Activated CD4-positive, alpha-beta memory T cell treated with anti-CD3 and anti-CD28 coated beads, Interleukin-2, amount 10 ng/mL, durations not matched to agents 7 days and 5 days (primary cell): ENCODE data around the gene IER5L. TPM values are rescaled to one million over a fixed set of nuclear protein-coding genes. Genes with fewer than 3 reads are reported as not detected.

Source experiments
- CTCF ChIA-PET: fragments of 350-600 bp; sonication (Branson Sonifier 250); formaldehyde crosslinking; loops from one replicate; lab custom pipeline; 2021; ENCODE audit warnings: antibody characterized with exemption, inconsistent platforms; lab: Charles Lee
- POLR2A ChIA-PET: fragments of 350-600 bp; sonication (Branson Sonifier 250); formaldehyde crosslinking; loops from one replicate; lab custom pipeline; 2021; ENCODE audit warnings: antibody characterized with exemption; lab: Charles Lee
- DNase-seq: peaks from one replicate; pipeline ENCODE4 v3.0.0-alpha.2; 2020
- H3K27ac Mint-ChIP-seq: one replicate; pipeline ENCODE4 v1.8.0; 2021; ENCODE audit warnings: mild to moderate bottlenecking, mixed read lengths
- H3K27me3 Mint-ChIP-seq: one replicate; pipeline ENCODE4 v1.8.0; 2021; ENCODE audit warnings: mixed read lengths
- H3K36me3 Mint-ChIP-seq: one replicate; pipeline ENCODE4 v1.8.0; 2021; ENCODE audit warnings: low read depth, mixed read lengths
- H3K4me1 Mint-ChIP-seq: one replicate; pipeline ENCODE4 v1.8.0; 2021; ENCODE audit warnings: mixed read lengths
- H3K4me3 Mint-ChIP-seq: one replicate; pipeline ENCODE4 v1.8.0; 2021; ENCODE audit warnings: mild to moderate bottlenecking, mixed read lengths
- H3K9me3 Mint-ChIP-seq: one replicate; pipeline ENCODE4 v1.8.0; 2021; ENCODE audit warnings: mixed read lengths
- total RNA-seq, 2 experiments: library from RNA; stranded (reverse); gene quantifications; one replicate each; pipeline ENCODE4 v1.2.3, GENCODE V29; 2021

The IER5L gene
- 1 to 10 TPM; 2.4 to 3.0 TPM for total RNA-seq

DNA sequence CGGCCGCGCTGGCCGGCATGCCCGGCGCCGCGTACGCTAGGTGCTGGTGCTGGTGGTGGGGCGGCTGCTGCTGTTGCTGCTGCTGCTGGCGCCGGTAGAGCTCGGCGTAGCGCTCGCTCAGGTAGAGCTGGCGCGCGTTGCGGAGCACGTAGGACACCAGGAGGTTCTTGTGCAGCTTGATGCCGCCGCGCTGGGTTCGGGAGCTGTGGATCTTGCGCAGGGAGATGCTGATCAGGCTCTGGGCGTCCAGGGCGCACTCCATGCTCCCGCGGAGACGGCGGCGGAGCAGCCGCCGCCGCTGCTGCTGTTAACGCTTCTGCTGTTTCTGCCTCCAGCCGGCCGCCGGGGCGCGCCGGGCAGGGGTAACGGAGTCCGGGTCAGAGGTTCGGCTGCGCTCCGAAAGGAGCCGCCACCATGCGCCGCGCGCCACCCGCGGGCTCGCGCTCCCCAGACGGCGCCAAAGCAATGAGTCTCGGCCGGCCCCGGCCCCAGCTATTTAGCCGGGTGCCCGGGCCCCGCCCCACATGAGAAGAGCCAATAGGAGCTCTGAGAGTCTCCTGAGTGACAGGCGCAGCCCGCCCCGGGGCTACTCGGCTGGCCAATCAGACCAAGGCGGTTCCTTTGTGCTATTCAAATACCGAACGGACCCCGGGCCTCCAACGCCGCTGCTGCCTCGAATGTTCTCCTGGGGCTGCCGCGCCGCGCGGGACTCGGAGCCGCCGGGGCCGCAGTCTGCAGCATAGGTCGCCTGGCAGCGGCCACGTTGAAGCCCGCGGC, at the start of gene IER5L:
TSS of gene IER5L (minus strand) at position 471 of the 777 bp plus-strand sequence. CDS start at position 262, 209 bp downstream.
- POLR2A ChIA-PET: interaction anchor here (0.6 to 2.1 kb wide), 21 partner anchors 9 to 319 kb away, joined by 3 to 18 read pairs (median 3); no protein-coding TSS in a partner anchor

DNA sequence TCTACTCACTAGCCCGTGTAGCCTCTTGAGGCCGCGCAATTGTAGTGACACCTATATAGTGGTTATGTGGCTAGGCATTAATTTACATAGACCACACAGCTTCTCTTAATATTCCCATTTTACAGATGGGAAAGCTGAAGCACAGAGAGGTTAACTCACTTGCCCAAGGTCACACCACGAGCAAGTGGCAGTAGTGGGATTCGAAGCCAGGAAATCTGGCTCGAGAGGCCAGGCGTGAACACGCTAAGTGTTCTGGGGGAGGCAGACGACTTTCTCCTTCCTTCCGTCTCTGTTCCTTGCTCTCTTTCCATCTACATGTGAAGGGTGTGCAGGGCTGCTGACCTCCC, 49.8 kb upstream of the IER5L start:
- no peak overlapping the region for H3K4me3 Mint-ChIP-seq
- ChIA-PET POLR2A (interaction anchor here (0.9 to 1.0 kb wide), 2 partner anchors 8 to 10 kb away, joined by 3 to 4 read pairs; no protein-coding TSS in a partner anchor), CTCF (interaction anchor here (1.0 kb wide), 1 partner anchor 53 kb away, joined by 3 read pairs; no protein-coding TSS in a partner anchor)
- H3K27me3 Mint-ChIP-seq: no peaks in the 10 kb centered on the region
- no peaks in the 10 kb centered on the region for H3K9me3 Mint-ChIP-seq
- H3K4me1 Mint-ChIP-seq: peaks cover 27% of the 10 kb centered on the region
- H3K36me3 Mint-ChIP-seq: no peaks in the 10 kb centered on the region
- no peak for DNase-seq
- no peak overlapping the region for H3K27ac Mint-ChIP-seq

More for the DNA sequence above, at the start of gene IER5L:
- Mint-ChIP-seq H3K27me3 (peaks cover 19% of the 10 kb centered on the region), H3K36me3 (no peaks in the 10 kb centered on the region), H3K4me3 (peak within 1 kb of the TSS; percentile 84), H3K4me1 (peaks cover 15% of the 10 kb centered on the region), H3K9me3 (no peaks in the 10 kb centered on the region), H3K27ac (peak within 1 kb of the TSS; percentile 45)
- DNase-seq: peak; percentile 94
- CTCF ChIA-PET: interaction anchor here (0.5 to 5.4 kb wide), 19 partner anchors 9 to 560 kb away, joined by 3 to 74 read pairs (median 3); partner anchors contain the start of gene NTMT1

DNA sequence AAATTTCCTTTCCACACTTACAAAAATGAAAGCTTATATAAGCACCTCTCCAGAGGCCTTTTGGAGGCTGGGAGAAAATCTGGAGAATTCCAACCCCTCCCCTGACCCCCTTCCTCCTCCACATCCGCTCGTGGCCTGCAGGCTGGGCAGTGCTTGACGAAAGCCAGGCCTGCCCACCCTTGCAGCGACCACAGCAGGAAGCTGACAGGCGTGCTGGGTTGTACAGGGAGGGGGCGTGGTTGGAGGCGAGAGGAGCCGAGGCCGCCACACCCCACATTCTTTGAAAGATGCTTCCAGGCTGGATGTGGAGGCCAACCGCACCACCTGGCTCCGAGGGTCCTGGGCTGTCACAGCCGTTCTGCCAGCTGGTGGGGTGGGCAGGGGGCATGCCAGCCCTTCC, 47.8 kb upstream of the IER5L start:
- CTCF ChIA-PET: no interaction called here
- no peaks in the 10 kb centered on the region for H3K9me3 Mint-ChIP-seq
- no peaks in the 10 kb centered on the region for H3K36me3 Mint-ChIP-seq
- POLR2A ChIA-PET: interaction anchor here (0.6 to 1.4 kb wide), 3 partner anchors 10 to 235 kb away, joined by 3 to 5 read pairs (median 4); no protein-coding TSS in a partner anchor
- peaks cover 42% of the 10 kb centered on the region for H3K4me1 Mint-ChIP-seq
- no peak overlapping the region for H3K4me3 Mint-ChIP-seq
- H3K27me3 Mint-ChIP-seq: no peaks in the 10 kb centered on the region
- peak; percentile 74 for DNase-seq
- H3K27ac Mint-ChIP-seq: peak overlapping the region; percentile 58

DNA sequence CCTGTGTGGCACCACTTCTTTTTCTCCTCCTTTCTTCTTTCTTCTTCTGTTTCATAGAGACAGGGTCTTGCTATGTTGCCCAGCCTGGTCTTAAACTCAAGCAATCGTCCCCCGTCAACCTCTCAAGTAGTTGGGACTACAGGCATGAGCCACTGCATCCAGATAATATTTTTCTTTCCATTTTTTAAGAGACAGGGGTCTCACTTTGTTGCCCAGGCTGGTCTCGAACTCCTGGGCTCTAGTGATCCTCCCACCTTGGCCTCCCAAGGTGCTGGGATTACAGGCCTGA, 47.4 kb upstream of the IER5L start:
- peaks cover 45% of the 10 kb centered on the region for H3K4me1 Mint-ChIP-seq
- H3K4me3 Mint-ChIP-seq: no peak overlapping the region
- H3K36me3 Mint-ChIP-seq: no peaks in the 10 kb centered on the region
- H3K27me3 Mint-ChIP-seq: no peaks in the 10 kb centered on the region
- peak overlapping the region; percentile 58 for H3K27ac Mint-ChIP-seq
- CTCF ChIA-PET: no interaction called here
- POLR2A ChIA-PET: interaction anchor here (0.6 to 1.4 kb wide), 3 partner anchors 10 to 235 kb away, joined by 3 to 5 read pairs (median 4); no protein-coding TSS in a partner anchor
- no peak for DNase-seq
- no peaks in the 10 kb centered on the region for H3K9me3 Mint-ChIP-seq

DNA sequence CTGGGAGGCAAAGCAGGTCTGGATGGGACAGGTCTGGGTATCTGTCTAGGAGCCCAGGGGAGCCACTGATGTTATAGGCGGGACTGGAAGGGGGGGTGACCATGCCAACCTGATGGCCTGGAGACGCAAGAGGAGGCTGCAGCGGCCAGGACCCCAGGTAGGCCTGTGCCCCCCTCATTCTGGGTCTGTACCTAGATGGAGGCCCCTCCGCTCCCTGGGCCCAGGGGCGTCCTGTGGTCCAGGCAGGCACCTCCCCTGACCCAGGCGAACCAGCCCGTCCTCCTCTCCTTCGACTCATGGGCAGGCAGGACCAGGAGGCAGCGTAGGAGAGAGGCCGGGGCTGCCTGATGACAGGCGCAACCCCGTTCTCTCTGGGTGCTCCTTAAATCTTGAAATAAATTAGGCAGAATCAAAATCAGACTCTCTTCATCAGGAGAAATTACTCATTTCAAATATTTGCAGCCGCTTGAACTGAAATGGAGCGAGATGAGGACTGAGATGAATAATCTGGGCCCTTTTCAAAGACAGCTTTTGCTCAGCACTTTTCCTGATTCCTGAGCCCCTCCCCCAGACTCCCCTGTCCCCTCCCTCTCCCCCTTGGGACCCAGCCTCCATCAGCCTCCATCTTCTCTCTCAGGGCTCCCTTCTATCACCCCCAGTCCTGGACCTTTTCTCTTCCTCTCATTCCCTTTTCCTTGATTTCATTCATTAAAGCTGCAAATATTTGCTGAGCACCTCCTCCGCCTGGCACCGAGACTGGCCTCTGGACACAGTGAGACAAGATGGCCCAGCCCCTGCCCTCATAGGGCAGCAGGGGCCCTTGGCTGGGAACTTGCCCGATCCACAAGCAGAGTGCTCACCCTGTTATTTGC, 46.8 kb upstream of the IER5L start:
- Mint-ChIP-seq H3K36me3 (no peaks in the 10 kb centered on the region), H3K27me3 (peaks cover 1% of the 10 kb centered on the region), H3K9me3 (no peaks in the 10 kb centered on the region), H3K4me3 (no peak overlapping the region), H3K4me1 (peaks cover 47% of the 10 kb centered on the region), H3K27ac (peak overlapping the region; percentile 58)
- ChIA-PET POLR2A (interaction anchor here (0.6 to 1.4 kb wide), 3 partner anchors 11 to 236 kb away, joined by 3 to 5 read pairs (median 4); no protein-coding TSS in a partner anchor), CTCF (interaction anchor here (0.6 kb wide), 1 partner anchor 82 kb away, joined by 3 read pairs; no protein-coding TSS in a partner anchor)
- DNase-seq: no peak

DNA sequence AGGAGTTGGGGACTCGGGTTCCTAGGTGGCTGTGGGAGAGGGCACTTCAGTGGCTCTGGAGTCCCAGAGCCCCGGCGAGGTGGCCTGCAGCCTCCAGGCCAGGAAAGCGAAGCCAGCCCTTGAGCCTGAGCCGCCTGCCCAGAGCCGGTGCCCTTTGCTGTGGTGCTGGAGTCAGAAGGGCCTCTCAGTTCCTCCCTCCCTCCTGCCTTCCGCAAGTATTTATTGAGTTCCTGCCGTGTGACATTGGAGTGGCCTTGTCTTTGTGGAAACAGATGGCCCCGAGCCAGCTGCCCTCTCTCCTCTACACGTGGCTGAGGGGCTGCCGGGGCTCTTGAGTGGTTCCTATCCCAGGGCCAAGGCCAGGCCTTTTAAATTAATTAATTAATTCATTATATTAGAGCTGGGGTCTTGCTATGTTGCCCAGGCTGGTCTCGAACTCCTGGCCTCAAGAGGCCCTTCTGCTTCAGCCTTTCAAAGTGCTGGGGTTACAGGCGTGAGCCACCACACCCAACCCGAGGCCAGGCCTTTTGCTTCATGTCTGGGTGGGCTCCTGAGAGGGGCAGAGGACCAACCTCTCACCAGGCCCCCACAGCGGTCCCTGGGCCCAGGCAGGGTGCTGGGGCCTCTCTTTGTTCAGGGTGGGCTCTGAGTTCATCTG, 45.6 kb upstream of the IER5L start:
- CTCF ChIA-PET: no interaction called here
- Mint-ChIP-seq H3K27ac (no peak overlapping the region), H3K4me1 (peaks cover 48% of the 10 kb centered on the region)

DNA sequence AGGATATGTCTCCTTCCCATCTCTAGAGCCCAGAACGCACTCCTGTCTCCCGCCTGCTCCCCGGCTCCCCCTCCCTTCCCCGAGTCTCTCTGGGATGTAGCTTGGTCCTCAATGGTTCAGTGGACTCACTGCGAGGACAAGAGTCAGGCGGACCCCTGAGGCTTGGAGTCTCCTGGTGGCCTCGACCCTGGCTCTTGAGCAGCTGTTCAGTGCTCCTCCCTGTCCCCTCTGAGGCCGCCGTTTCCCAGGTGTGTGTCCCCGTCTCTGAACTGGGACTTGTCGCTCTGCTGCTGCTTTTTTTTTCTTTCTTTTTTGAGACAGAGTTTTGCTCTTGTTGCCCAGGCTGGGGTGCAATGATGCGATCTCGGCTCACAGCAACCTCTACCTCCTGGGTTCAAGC, 44.8 kb upstream of the IER5L start:
- ChIA-PET POLR2A (no interaction called here), CTCF (interaction anchor here (2.7 kb wide), 1 partner anchor 15 kb away, joined by 12 read pairs; no protein-coding TSS in a partner anchor)
- Mint-ChIP-seq H3K27me3 (peaks cover 3% of the 10 kb centered on the region), H3K36me3 (no peaks in the 10 kb centered on the region), H3K4me1 (peaks cover 48% of the 10 kb centered on the region), H3K4me3 (no peak overlapping the region), H3K9me3 (no peaks in the 10 kb centered on the region), H3K27ac (no peak overlapping the region)
- DNase-seq: no peak

More for the DNA sequence above, 45.6 kb upstream of the IER5L start:
- no peak overlapping the region for H3K4me3 Mint-ChIP-seq
- H3K36me3 Mint-ChIP-seq: no peaks in the 10 kb centered on the region
- POLR2A ChIA-PET: no interaction called here
- H3K27me3 Mint-ChIP-seq: peaks cover 3% of the 10 kb centered on the region
- H3K9me3 Mint-ChIP-seq: no peaks in the 10 kb centered on the region
- no peak for DNase-seq

DNA sequence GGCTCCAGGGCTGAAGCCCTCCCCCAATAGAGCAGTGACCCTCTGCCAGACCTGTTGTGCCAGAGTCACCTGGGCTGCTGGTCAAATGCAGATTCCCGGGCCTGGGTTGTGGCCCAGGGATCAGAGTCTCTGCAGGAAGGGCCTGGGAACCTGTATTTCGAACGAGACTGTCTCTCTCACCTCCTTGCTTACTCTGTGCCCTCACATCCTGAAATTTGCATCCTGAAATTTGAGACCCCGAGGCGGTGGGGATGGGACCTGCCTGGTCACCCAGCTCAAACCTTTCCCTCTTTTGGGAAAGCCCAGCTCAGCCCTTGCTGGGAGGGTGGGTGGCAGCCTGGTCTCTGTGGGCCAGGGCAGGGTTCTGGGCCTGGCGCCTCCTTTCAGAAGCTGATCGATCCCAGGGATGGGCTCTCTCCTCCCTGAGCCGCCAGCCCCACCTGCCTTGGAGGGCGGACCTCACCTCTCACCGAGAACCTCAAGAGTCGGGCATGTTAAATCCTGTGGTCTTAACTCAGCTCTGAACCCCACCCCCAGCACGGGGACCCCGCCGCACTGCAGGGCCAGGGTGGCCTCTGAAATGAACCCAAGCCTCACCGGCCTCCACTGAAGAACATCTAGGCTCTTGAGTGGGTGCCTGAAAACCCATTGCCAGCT, 44.0 kb upstream of the IER5L start:
- ChIA-PET CTCF (interaction anchor here (1.3 to 2.7 kb wide), 3 partner anchors 16 to 82 kb away, joined by 3 to 12 read pairs (median 6); no protein-coding TSS in a partner anchor), POLR2A (interaction anchor here (0.6 to 2.5 kb wide), 4 partner anchors 14 to 48 kb away, joined by 3 to 8 read pairs (median 6); partner anchors contain the start of gene IER5L)
- Mint-ChIP-seq H3K4me1 (peaks cover 48% of the 10 kb centered on the region), H3K36me3 (no peaks in the 10 kb centered on the region), H3K27ac (no peak overlapping the region), H3K9me3 (no peaks in the 10 kb centered on the region), H3K27me3 (peaks cover 3% of the 10 kb centered on the region), H3K4me3 (no peak overlapping the region)
- DNase-seq: no peak

DNA sequence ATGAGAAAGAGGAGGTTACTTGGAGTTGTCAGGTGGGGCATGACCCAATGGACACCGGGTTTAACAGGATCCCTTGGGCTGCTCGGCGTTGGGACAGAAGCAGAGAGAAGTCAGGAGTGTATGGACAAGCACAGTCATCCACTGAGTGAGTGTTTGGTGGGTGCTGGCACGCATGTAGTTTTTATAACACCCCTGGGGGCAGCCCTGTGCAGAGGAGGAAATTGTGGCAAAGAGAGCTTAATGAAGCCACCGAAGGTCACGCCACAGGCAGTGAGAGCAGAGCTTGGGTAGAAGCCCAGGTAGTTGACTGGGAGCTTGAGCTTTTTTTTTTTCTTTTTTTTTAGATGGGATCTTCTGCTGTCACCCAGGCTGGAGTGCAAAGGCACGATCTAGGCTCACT, 43.2 kb upstream of the IER5L start:
- Mint-ChIP-seq H3K9me3 (no peaks in the 10 kb centered on the region), H3K27me3 (peaks cover 3% of the 10 kb centered on the region), H3K36me3 (no peaks in the 10 kb centered on the region), H3K27ac (no peak overlapping the region), H3K4me3 (no peak overlapping the region), H3K4me1 (peaks cover 43% of the 10 kb centered on the region)
- DNase-seq: peak; percentile 51
- POLR2A ChIA-PET: interaction anchor here (0.6 to 2.5 kb wide), 7 partner anchors 15 to 340 kb away, joined by 3 to 8 read pairs (median 3); partner anchors contain the start of genes IER5L and KYAT1
- CTCF ChIA-PET: interaction anchor here (0.6 to 2.7 kb wide), 8 partner anchors 17 to 403 kb away, joined by 3 to 12 read pairs (median 4); partner anchors contain the start of gene IER5L

DNA sequence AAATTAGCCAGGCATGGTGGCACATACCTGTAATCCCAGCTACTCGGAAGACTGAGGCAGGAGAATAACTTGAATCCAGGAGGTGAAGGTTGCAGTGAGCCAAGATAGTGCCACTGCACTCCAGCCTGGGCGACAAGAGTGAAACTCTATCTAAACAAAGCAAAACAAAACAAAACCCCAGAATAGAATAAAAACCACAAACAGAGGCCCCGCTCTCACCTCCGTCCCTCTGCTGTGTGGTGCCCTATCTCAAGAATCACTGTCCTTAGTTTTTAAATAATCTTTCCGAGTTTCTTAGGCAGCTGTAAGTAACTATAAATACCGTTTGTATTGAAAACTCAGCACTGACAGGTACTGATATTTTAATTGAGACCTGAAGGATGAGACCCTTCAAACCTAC, 42.7 kb upstream of the IER5L start:
- no peak for DNase-seq
- H3K27ac Mint-ChIP-seq: no peak overlapping the region
- peaks cover 38% of the 10 kb centered on the region for H3K4me1 Mint-ChIP-seq
- POLR2A ChIA-PET: interaction anchor here (0.6 to 2.5 kb wide), 6 partner anchors 10 to 339 kb away, joined by 3 to 8 read pairs (median 3); partner anchors contain the start of gene KYAT1
- H3K27me3 Mint-ChIP-seq: peaks cover 3% of the 10 kb centered on the region
- no peaks in the 10 kb centered on the region for H3K9me3 Mint-ChIP-seq
- no peak overlapping the region for H3K4me3 Mint-ChIP-seq
- CTCF ChIA-PET: interaction anchor here (0.6 to 2.7 kb wide), 8 partner anchors 17 to 404 kb away, joined by 3 to 12 read pairs (median 4); partner anchors contain the start of gene IER5L
- no peaks in the 10 kb centered on the region for H3K36me3 Mint-ChIP-seq

DNA sequence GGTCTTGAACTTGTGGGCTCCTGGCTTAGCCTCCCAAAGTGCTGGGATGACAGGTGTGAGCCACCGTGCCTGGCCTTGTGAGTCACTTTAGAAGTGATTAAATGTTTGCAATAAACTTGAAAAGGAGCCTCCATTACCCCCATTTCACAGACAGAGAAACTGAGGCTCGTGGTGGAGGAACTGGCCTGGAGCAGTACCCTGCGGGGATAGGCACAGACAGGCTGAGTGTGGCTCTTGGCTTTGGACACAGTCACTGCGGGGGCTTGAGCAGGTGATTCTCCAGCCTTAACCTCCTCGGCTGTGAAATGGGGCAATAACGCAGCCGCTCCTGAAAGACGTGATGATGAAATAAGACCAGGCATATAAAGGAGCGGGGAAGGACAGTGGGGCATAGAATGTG, 40.9 kb upstream of the IER5L start:
- DNase-seq: no peak
- H3K9me3 Mint-ChIP-seq: no peaks in the 10 kb centered on the region
- peaks cover 5% of the 10 kb centered on the region for H3K27me3 Mint-ChIP-seq
- ChIA-PET POLR2A (no interaction called here), CTCF (no interaction called here)
- no peak overlapping the region for H3K27ac Mint-ChIP-seq
- H3K4me1 Mint-ChIP-seq: peaks cover 22% of the 10 kb centered on the region
- no peak overlapping the region for H3K4me3 Mint-ChIP-seq
- no peaks in the 10 kb centered on the region for H3K36me3 Mint-ChIP-seq
